D721Med (cell line): ENCODE data around the gene LGALS3BP.

ENCODE experiments used
- DNase-seq: peaks from one replicate; pipeline ENCODE4 v3.0.0; 2011; ENCODE audit warnings: low spot score; ENCODE audit not compliant: insufficient read length
- FAIRE-seq: peaks from 2 replicates; lab custom pipeline; 2011; peaks lifted over from hg19 to GRCh38; lab: Jason Lieb, UNC
- TF ChIP-seq, protein P1 (sequence below): IDR thresholded peaks from 2 replicates; pipeline ENCODE4 v1.5.1; 2012; ENCODE audit warnings: mild to moderate bottlenecking, control low read depth; ENCODE audit not compliant: insufficient read depth; ENCODE audit errors: missing control alignments

The LGALS3BP gene, protein sequence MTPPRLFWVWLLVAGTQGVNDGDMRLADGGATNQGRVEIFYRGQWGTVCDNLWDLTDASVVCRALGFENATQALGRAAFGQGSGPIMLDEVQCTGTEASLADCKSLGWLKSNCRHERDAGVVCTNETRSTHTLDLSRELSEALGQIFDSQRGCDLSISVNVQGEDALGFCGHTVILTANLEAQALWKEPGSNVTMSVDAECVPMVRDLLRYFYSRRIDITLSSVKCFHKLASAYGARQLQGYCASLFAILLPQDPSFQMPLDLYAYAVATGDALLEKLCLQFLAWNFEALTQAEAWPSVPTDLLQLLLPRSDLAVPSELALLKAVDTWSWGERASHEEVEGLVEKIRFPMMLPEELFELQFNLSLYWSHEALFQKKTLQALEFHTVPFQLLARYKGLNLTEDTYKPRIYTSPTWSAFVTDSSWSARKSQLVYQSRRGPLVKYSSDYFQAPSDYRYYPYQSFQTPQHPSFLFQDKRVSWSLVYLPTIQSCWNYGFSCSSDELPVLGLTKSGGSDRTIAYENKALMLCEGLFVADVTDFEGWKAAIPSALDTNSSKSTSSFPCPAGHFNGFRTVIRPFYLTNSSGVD

DNA sequence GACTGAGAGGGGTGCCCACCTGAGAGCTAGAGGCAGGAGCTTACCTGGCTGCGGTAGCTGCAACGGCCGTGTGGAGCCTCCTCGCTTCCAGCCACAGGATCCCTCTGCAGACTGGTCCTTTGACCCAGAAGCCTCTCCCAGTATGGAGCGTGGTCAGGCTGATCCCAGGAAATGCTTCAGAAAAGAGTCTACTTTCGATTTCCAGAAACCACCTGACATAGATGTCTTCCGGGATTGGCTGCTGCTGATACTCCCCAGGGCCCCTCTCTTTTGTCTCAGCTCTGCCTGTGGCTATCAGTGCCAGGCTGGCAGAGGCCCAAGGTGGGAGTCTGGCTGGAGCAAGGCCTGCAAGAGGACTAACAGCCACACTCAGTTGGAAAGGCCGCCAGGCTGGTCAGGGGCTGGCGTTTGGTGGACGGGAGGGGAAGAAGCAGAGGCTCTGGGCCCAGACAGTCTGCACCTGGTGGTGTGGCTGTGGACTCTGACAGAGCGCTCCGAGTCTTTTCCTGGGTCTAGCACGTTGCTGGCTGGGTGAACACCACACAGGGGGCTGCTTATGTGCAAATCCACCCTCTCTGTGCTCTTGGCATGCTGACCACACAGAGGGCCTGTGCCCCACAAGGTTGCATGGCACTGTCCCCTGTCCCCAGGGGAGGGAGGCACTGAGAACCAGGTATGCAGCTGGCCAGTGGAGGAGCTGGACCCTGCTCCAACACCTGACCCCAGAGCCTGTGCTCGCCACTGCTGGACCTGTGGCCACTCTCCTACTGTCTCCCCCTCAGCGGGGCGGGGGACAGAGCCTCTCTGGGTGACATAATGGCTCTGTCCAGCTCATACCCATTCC lies at the start of gene LGALS3BP:
Gene LGALS3BP (minus strand): TSS at position 144 of the 844 bp plus-strand sequence. CDS start 2,732 bp downstream, outside the sequence.
- FAIRE-seq (no peak), DNase-seq (no peak)

DNA sequence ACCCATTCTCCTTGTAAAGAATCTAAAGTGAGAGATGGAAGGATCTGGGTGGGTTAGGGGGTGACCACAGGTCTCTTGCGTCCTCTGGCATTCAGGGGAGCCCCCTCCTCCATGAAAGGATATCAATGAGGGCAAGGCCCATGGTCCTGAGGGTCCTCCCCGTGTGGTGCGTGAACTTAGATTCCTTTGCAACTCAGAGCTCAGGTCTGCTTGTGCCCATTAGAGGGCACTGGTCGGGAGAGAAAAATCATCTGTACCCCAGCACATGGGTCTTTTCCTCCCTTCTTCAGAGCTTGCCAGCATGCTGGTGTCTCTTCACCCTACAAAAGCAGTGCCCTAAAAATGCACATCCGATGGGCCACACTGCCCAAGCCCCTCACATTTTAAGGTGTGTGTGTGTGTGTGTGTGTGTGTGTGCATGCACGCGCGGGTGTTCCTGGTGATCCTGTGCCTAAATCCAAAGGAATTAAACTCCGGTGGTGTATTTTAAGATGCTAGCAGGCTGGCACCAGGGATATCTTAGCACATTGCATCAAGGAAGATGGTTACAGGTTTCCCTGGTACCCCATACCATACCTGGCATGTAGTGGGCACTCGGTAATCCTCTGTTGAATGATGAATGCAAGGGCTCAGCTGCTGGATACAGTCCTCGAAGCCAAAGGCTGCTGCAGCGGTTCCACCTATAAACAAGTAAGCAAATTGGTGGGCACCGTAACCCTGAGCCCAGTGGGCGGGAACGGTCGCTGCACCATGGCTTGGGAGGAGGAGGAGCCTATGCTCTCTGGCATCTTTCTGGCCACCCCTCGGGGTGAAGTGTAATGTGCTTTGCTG lies 49.0 kb upstream of the LGALS3BP start:
- no peak for DNase-seq
- no peak for FAIRE-seq
- TF ChIP-seq, protein P1, sequence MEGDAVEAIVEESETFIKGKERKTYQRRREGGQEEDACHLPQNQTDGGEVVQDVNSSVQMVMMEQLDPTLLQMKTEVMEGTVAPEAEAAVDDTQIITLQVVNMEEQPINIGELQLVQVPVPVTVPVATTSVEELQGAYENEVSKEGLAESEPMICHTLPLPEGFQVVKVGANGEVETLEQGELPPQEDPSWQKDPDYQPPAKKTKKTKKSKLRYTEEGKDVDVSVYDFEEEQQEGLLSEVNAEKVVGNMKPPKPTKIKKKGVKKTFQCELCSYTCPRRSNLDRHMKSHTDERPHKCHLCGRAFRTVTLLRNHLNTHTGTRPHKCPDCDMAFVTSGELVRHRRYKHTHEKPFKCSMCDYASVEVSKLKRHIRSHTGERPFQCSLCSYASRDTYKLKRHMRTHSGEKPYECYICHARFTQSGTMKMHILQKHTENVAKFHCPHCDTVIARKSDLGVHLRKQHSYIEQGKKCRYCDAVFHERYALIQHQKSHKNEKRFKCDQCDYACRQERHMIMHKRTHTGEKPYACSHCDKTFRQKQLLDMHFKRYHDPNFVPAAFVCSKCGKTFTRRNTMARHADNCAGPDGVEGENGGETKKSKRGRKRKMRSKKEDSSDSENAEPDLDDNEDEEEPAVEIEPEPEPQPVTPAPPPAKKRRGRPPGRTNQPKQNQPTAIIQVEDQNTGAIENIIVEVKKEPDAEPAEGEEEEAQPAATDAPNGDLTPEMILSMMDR: peak; percentile 30

More for the DNA sequence above, at the start of gene LGALS3BP:
- TF ChIP-seq, protein P1: no peak

DNA sequence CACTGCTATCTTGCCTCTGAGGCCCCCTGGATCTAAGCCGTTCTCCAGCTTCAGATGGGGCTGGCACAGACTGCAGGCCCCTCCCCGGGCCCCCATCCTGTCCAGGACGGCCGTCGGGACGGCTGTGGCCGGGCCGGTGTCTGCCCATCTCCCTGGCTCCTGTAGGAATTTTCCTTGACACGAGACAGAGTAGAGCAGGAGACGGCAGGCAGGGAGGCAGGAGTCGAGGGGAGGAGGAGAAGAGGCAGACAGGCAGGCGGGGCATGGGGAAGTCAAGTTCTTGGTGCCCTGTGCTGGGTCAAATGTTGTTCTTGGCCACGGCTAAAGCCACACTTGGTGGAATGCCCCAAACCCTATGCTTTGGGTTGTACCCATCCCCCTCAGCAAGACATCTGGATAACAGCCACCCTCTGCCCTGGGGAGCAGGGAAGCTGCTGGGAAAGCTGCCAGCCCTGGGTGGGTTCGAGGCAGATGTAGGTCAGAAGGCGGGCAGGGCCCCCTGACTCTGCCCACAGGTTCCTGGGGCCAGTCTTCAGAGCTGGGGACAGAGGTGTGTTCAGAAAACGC lies 48.3 kb upstream of the LGALS3BP start:
- no peak for DNase-seq
- no peak for FAIRE-seq
- TF ChIP-seq, protein P1: no peak

DNA sequence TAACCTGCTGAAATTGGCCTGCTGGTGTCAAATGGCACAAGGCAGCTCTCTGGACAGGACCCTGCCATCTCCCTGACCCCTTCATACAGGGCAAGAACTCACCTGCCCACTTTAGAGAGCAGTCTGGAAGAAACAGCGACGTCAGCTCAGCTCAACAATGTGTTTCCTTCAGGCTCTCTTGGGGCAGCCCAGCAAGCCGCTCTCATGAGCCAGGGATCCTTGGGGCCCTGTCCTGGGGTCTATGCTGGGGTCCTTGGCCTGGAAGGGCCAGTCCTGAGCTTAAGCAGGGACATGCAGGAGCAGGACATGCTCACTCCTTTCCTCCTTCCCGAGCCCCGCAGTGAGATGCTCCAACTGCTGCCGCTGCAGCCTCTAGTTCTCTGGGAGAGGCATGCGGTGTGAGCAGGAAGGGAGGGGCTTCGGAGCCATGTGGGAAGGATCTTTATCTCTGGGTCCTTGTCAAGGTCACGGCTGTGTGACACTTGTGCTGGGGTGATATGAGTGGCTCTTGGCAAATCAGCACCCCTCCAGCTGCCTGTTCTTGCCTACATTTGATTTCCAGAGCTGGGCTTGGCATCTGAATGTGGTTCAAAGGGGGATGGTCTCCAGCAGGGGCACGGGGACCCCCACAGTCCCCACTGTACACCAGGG lies 47.7 kb upstream of the LGALS3BP start:
- DNase-seq (no peak), FAIRE-seq (no peak)
- TF ChIP-seq, protein P1: no peak

DNA sequence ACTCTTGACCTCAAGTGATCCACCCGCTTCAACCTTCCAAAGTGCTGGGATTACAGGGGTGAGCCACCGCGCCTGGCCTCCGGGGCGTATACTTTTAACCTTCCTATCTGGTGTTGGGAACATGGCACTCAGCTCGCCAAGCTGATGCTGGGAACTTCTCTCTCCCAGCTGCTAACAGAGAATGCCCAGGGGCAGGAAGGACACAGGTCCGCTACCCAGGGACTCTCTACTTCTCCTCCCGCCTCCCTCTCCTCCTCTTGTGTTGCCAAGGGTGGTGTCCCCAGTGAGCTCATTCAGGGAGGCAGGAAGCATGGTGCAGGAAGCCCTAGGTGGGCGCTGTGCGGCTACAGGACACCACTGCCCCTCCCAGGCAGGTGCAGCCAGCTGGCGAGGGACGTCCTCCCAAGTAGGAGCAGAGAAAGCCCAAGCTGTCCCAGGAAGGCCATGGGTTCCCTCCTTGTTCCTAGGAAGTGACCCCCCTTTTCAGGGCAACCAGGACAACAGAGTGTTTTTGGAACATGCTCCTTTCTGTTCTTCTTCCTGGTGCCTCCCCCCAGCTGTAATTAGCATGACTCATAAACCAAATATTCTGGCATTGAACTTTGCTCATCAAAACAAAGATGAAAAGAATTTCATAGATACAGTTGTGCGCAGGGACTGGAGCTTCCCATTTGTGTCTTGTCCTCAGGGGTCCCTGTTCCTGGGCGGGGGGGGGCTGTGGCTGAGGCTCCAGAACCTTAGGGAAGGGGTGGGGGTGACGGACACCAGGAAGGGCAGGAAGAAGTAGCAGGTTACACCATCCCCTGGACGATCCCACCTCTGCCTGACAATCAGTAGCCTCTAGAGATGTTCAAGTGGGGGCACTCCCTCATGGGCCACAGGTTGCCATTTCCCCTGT lies 46.9 kb upstream of the LGALS3BP start:
- TF ChIP-seq, protein P1: no peak
- no peak for DNase-seq
- FAIRE-seq: no peak
